Breast epithelium (tissue), 3 donors: ENCODE data around the gene PLXNB2.

Experiments
- POLR2A ChIP-seq: fragments of 450-650 bp; IDR thresholded peaks from one replicate; pipeline ENCODE4 v1.6.1; 2016; ENCODE audit warnings: antibody characterized with exemption, mild to moderate bottlenecking, moderate library complexity
- TF ChIP-seq, protein P1 (sequence below), 3 donors: fragments of 450-650 bp; IDR thresholded peaks; one replicate each; pipeline ENCODE4 v1.5.1; 2016 to 2017; ENCODE audit warnings: antibody characterized with exemption in 3 of 3, mild to moderate bottlenecking in 3 of 3, moderate library complexity in 3 of 3

- TF ChIP-seq, protein P1, sequence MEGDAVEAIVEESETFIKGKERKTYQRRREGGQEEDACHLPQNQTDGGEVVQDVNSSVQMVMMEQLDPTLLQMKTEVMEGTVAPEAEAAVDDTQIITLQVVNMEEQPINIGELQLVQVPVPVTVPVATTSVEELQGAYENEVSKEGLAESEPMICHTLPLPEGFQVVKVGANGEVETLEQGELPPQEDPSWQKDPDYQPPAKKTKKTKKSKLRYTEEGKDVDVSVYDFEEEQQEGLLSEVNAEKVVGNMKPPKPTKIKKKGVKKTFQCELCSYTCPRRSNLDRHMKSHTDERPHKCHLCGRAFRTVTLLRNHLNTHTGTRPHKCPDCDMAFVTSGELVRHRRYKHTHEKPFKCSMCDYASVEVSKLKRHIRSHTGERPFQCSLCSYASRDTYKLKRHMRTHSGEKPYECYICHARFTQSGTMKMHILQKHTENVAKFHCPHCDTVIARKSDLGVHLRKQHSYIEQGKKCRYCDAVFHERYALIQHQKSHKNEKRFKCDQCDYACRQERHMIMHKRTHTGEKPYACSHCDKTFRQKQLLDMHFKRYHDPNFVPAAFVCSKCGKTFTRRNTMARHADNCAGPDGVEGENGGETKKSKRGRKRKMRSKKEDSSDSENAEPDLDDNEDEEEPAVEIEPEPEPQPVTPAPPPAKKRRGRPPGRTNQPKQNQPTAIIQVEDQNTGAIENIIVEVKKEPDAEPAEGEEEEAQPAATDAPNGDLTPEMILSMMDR (IDR thresholded peaks at IDR 0.05), result no peak
- TF ChIP-seq POLR2A, result no peak
Measured at GRCh38 chr22:50304528-50305392, 2.7 kb downstream of the PLXNB2 start.
